HG03066 (cell line): ENCODE results near the gene RPL13.

Experiments
- ATAC-seq: cut with Tn5 transposase; IDR thresholded peaks from one replicate; pipeline ENCODE4 v1.9.1; 2021; ENCODE audit warnings: low read depth; ENCODE audit not compliant: unreplicated experiment

The RPL13 gene

DNA sequence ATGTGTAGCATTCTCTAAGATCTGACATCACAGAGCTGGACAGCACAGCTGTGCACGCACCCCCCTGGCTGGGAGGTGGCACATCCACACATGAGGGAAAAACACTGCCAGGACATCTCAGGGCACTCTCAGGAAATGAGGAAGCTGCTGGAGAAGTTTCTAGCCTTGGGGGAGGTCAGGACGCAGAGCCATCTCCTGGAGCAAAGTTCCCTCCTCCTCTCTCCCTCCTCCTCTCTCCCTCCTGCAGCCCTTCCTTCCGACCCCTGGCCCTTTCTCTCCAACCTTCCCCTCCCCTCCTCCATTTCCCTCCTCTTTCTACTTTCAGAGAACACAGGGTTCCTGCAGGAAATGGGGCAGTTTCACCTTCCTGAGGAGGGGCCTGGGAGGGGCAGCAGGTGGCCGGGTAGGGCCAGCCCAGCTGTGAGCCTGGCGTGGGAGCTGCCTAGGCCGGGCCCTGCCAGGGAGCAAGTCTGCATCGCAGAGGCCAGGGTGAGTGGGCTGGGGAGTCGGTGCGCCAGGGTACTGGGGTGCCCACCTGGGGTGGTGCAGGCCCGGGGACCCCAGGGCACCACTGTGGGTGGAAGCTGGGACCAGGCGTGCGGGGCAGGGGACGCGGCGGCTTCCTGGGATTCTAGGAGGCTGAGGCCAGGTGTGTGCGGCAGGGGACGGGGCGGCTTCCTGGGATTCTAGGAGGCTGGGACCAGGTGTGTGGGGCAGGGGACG is 52.9 kb downstream of the RPL13 start, which contains the start of gene DPEP1:
Gene DPEP1 (plus strand): TSS at position 412 of the 723 bp plus-strand sequence. CDS start 16,769 bp downstream, outside the sequence.
- ATAC-seq, result no peak

DNA sequence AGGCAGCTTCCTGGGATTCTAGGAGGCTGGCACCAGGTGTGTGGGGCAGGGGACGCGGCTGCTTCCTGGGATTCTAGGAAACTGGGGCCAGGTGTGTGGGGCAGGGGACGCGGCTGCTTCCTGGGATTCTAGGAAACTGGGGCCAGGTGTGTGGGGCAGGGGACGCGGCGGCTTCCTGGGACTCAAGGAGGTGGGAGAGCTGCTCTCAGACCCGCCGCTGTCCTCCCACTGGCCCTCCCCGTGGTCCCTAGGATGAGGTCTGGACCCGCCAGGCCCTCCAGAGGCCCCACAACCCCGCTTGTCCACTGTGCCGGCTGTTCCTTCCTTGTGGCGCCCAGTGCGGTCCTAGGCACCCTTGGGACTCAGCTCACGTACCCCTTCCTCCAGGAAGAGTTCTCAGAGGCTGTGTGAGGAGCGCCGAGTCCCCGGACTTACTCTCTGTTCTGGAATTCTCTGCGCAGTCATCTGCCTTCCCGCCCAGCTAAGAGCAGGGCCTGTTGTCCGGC is 53.5 kb downstream of the RPL13 start:
- no peak for ATAC-seq
